WTC11 (cell line): Measurements from ENCODE around the gene CLMN. TPM values are rescaled to one million over a fixed set of nuclear protein-coding genes. Genes with fewer than 3 reads are reported as not detected.

Experiments
- ATAC-seq: fragments of 200-7000 bp; cut with Tn5 transposase; 2 replicates; pipeline ENCODE4 v1.10.0; 2021; ENCODE audit warnings: mild to moderate bottlenecking, moderate library complexity
- CTCF ChIA-PET: fragments of 300-600 bp; sonication (Branson Sonifier 250); formaldehyde crosslinking; loops from one replicate; lab custom pipeline; 2021; ENCODE audit warnings: antibody characterized with exemption; lab: Charles Lee
- POLR2A ChIA-PET: fragments of 350-600 bp; sonication (Branson Sonifier 250); formaldehyde crosslinking; loops from one replicate; lab custom pipeline; 2021; ENCODE audit warnings: antibody characterized with exemption; lab: Charles Lee
- DNase-seq: peaks from one replicate; pipeline ENCODE4 v3.0.0; 2021; ENCODE audit warnings: low spot score
- H3K27ac Mint-ChIP-seq: 2 replicates; pipeline ENCODE4 v1.8.0; 2021; ENCODE audit warnings: mixed read lengths
- H3K27me3 Mint-ChIP-seq: 2 replicates; pipeline ENCODE4 v1.8.0; 2021; ENCODE audit warnings: low read depth, mild to moderate bottlenecking, moderate library complexity, mixed read lengths
- H3K36me3 Mint-ChIP-seq: 2 replicates; pipeline ENCODE4 v1.8.0; 2021; ENCODE audit warnings: mixed read lengths
- H3K4me1 Mint-ChIP-seq: 2 replicates; pipeline ENCODE4 v1.8.0; 2022; ENCODE audit warnings: mixed read lengths
- H3K4me3 Mint-ChIP-seq: 2 replicates; pipeline ENCODE4 v1.8.0; 2021; ENCODE audit warnings: mild to moderate bottlenecking, moderate library complexity, mixed read lengths
- H3K9me3 Mint-ChIP-seq: 2 replicates; pipeline ENCODE4 v1.8.0; 2021; ENCODE audit warnings: mixed read lengths
- CREB1 ChIP-seq: sonication (generic); formaldehyde crosslinking; IDR thresholded peaks from 2 replicates; pipeline ENCODE4 v1.8.0; 2023; ENCODE audit warnings: mild to moderate bottlenecking, missing genetic modification reagents
- CREM ChIP-seq: sonication (generic); formaldehyde crosslinking; IDR thresholded peaks from 2 replicates; pipeline ENCODE4 v1.8.1; 2022; ENCODE audit warnings: mild to moderate bottlenecking, missing genetic modification reagents, moderate library complexity
- E2F4 ChIP-seq: sonication (generic); formaldehyde crosslinking; IDR thresholded peaks from 2 replicates; pipeline ENCODE4 v1.8.1; 2022; ENCODE audit warnings: low read depth, mild to moderate bottlenecking, moderate library complexity, missing genetic modification reagents, borderline replicate concordance
- ELF4 ChIP-seq: sonication (generic); formaldehyde crosslinking; IDR thresholded peaks from 2 replicates; pipeline ENCODE4 v1.8.1; 2022; ENCODE audit warnings: low read depth, mild to moderate bottlenecking, moderate library complexity, missing genetic modification reagents
- EMX1 ChIP-seq: fragments of 250-450 bp; sonication (Bioruptor Pico); IDR thresholded peaks from 2 replicates; pipeline ENCODE4 v1.8.0; 2021; ENCODE audit warnings: mild to moderate bottlenecking
- GRHL2 ChIP-seq: fragments of 250-450 bp; sonication (Bioruptor Pico); IDR thresholded peaks from 2 replicates; pipeline ENCODE4 v1.8.0; 2022; ENCODE audit warnings: mild to moderate bottlenecking, moderate library complexity; ENCODE audit not compliant: insufficient replicate concordance, severe bottlenecking
- JAZF1 ChIP-seq: fragments of 250-450 bp; sonication (Bioruptor Pico); IDR thresholded peaks from 2 replicates; pipeline ENCODE4 v1.9.0; 2021; ENCODE audit warnings: moderate library complexity, mild to moderate bottlenecking, inconsistent platforms
- KAT7 ChIP-seq: sonication (generic); formaldehyde crosslinking; IDR thresholded peaks from 2 replicates; pipeline ENCODE4 v1.8.1; 2023; ENCODE audit warnings: missing genetic modification reagents, mild to moderate bottlenecking, borderline replicate concordance
- NFATC4 ChIP-seq: fragments of 250-450 bp; sonication (Bioruptor Pico); IDR thresholded peaks from 2 replicates; pipeline ENCODE4 v1.9.0; 2021; ENCODE audit warnings: mild to moderate bottlenecking
- TEAD4 ChIP-seq: sonication (generic); formaldehyde crosslinking; IDR thresholded peaks from 2 replicates; pipeline ENCODE4 v1.8.0; 2022; ENCODE audit warnings: mild to moderate bottlenecking, missing genetic modification reagents
- ZNF138 ChIP-seq: sonication (generic); formaldehyde crosslinking; conservative IDR thresholded peaks from 2 replicates; pipeline ENCODE4 v1.8.1; 2022; ENCODE audit warnings: mild to moderate bottlenecking, moderate library complexity, missing genetic modification reagents
- ZNF232 ChIP-seq: sonication (generic); formaldehyde crosslinking; IDR thresholded peaks from 2 replicates; pipeline ENCODE4 v1.8.0; 2022; ENCODE audit warnings: mild to moderate bottlenecking, missing genetic modification reagents
- total RNA-seq: library from RNA; stranded (reverse); gene quantifications from 3 replicates; pipeline ENCODE4 v1.2.3, GENCODE V29; 2021
- TF ChIP-seq, protein P1 (sequence below): sonication (generic); formaldehyde crosslinking; IDR thresholded peaks from 2 replicates; pipeline ENCODE4 v1.8.1; 2023; ENCODE audit warnings: mild to moderate bottlenecking, missing genetic modification reagents, moderate library complexity
- TF ChIP-seq, protein P2 (sequence below): sonication (generic); formaldehyde crosslinking; IDR thresholded peaks from 2 replicates; pipeline ENCODE4 v1.8.1; 2022; ENCODE audit warnings: missing genetic modification reagents, borderline replicate concordance

Gene CLMN
- total RNA-seq, 1 experiment from 2014 or later = 12.2 TPM

DNA sequence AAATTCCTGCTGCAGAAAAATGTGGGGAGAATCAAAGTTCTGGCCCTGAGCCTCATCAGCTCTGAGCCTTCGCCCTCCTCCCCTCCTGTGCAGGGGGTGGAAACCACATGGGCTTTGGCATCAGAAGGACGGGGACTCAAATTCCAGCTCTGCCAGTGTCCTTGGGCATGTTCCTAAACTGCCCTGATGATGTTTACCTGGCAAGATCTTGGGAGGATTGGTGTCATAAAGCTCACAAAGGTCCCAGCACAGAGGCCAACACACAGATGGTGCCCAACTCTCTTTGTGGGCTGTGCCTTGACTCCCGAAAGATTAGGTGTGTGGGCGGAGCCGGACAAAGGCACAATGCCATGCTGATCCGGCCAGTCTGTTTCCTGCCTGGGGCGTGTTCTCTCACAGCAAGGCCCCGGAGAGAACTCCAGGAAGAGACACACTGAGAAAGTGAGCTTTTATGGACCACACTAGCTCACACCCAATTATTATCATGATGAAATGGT, 20.5 kb upstream of the CLMN start:
- 0 out of 2 replicates have a peak, but pooled peaks cover 3% of the 10 kb centered on the region for H3K4me1 Mint-ChIP-seq
- POLR2A ChIA-PET = no interaction called here
- ATAC-seq (no peak; the same call in 1 of the 2 replicates), DNase-seq (no peak)
- no peak for TF ChIP-seq NFATC4 (CRISPR knock-in tag)
- TF ChIP-seq, all 79 proteins: peak for 0
- no peaks in the 10 kb centered on the region for H3K27me3 Mint-ChIP-seq
- H3K27ac Mint-ChIP-seq = no peak overlapping the region
- no peaks in the 10 kb centered on the region for H3K36me3 Mint-ChIP-seq
- CTCF ChIA-PET = interaction anchor here (1.0 kb wide), 1 partner anchor 22 kb away, joined by 4 read pairs; no protein-coding TSS in a partner anchor
- H3K4me3 Mint-ChIP-seq = no peak overlapping the region
- peaks cover 13% of the 10 kb centered on the region; the same call in 1 of the 2 replicates for H3K9me3 Mint-ChIP-seq

- ATAC-seq = no peak
- H3K9me3 Mint-ChIP-seq = peaks cover 13% of the 10 kb centered on the region; the same call in 1 of the 2 replicates
- CTCF ChIA-PET = interaction anchor here (1.0 to 1.1 kb wide), 2 partner anchors 18 to 22 kb away, joined by 3 to 4 read pairs; no protein-coding TSS in a partner anchor
- no peak overlapping the region for H3K4me3 Mint-ChIP-seq
- no peak overlapping the region for H3K27ac Mint-ChIP-seq
- no peaks in the 10 kb centered on the region for H3K36me3 Mint-ChIP-seq
- 0 out of 2 replicates have a peak, but pooled peaks cover 3% of the 10 kb centered on the region for H3K4me1 Mint-ChIP-seq
- no peak for TF ChIP-seq CREM (CRISPR knock-in tag)
- TF ChIP-seq, protein P1, sequence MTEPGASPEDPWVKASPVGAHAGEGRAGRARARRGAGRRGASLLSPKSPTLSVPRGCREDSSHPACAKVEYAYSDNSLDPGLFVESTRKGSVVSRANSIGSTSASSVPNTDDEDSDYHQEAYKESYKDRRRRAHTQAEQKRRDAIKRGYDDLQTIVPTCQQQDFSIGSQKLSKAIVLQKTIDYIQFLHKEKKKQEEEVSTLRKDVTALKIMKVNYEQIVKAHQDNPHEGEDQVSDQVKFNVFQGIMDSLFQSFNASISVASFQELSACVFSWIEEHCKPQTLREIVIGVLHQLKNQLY (CRISPR knock-in tag) = no peak
- TF ChIP-seq, all 79 proteins: peak for 0
- H3K27me3 Mint-ChIP-seq = no peaks in the 10 kb centered on the region
- DNase-seq = no peak
- POLR2A ChIA-PET = interaction anchor here (0.7 kb wide), 2 partner anchors 71 to 396 kb away, joined by 3 to 5 read pairs; no protein-coding TSS in a partner anchor
Measured at GRCh38 chr14:95339301-95339865, 19.7 kb upstream of the CLMN start.

- Mint-ChIP-seq H3K4me3 (no peak overlapping the region), H3K9me3 (peaks cover 13% of the 10 kb centered on the region; the same call in 1 of the 2 replicates), H3K4me1 (0 out of 2 replicates have a peak, but pooled peaks cover 3% of the 10 kb centered on the region), H3K36me3 (no peaks in the 10 kb centered on the region), H3K27ac (no peak overlapping the region), H3K27me3 (no peaks in the 10 kb centered on the region)
- no peak for ATAC-seq
- ChIA-PET CTCF (interaction anchor here (1.0 to 1.1 kb wide), 2 partner anchors 17 to 23 kb away, joined by 3 to 4 read pairs; no protein-coding TSS in a partner anchor), POLR2A (interaction anchor here (0.7 kb wide), 1 partner anchor 72 kb away, joined by 3 read pairs; no protein-coding TSS in a partner anchor)
- TF ChIP-seq CREB1 (CRISPR knock-in tag) = no peak
- no peak for TF ChIP-seq JAZF1 (CRISPR knock-in tag)
- TF ChIP-seq ELF4 (CRISPR knock-in tag) = no peak
- no peak for TF ChIP-seq GRHL2 (CRISPR knock-in tag)
- TF ChIP-seq E2F4 (CRISPR knock-in tag) = no peak
- TF ChIP-seq ZNF138 (CRISPR knock-in tag) = no peak
- TF ChIP-seq TEAD4 (CRISPR knock-in tag) = no peak
- TF ChIP-seq, protein P2, sequence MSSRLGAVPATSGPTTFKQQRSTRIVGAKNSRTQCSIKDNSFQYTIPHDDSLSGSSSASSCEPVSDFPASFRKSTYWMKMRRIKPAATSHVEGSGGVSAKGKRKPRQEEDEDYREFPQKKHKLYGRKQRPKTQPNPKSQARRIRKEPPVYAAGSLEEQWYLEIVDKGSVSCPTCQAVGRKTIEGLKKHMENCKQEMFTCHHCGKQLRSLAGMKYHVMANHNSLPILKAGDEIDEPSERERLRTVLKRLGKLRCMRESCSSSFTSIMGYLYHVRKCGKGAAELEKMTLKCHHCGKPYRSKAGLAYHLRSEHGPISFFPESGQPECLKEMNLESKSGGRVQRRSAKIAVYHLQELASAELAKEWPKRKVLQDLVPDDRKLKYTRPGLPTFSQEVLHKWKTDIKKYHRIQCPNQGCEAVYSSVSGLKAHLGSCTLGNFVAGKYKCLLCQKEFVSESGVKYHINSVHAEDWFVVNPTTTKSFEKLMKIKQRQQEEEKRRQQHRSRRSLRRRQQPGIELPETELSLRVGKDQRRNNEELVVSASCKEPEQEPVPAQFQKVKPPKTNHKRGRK = no peak
- TF ChIP-seq, protein P1 (CRISPR knock-in tag) = no peak
- no peak for TF ChIP-seq EMX1
- no peak for TF ChIP-seq KAT7 (CRISPR knock-in tag)
- no peak for TF ChIP-seq ZNF232
- no peak for DNase-seq
Measured at GRCh38 chr14:95338436-95338835, 18.7 kb upstream of the CLMN start.
